Measurements from ENCODE around the gene EFHC2. TPM values are rescaled to one million over a fixed set of nuclear protein-coding genes. Genes with fewer than 3 reads are reported as not detected.

The EFHC2 gene
- total and polyA plus RNA-seq, 2 of the 8 experiments (the other 6 are each of a cell fraction or from before 2014, with no cell fraction given): 1.8 to 3.4 TPM

GRCh38 chrX:44299177-44299576 is 44.3 kb downstream of the EFHC2 start:
- H3K23me2 ChIP-seq (ENCODE audit: low read depth, low read length): no peaks in the 10 kb centered on the region
- no peak overlapping the region for H3K56ac ChIP-seq (replicated peaks; ENCODE audit: insufficient read length, low read depth, low read length)
- no peaks in the 10 kb centered on the region for H3K9me3 ChIP-seq (ENCODE audit: insufficient read depth in 2 of 2, low read depth in 1 of 2, low read length in 1 of 2)
- no peak overlapping the region for H2BK120ac ChIP-seq (replicated peaks; ENCODE audit: low read depth, low read length)
- H3K79me2 ChIP-seq (ENCODE audit: control insufficient read depth in 1 of 2, insufficient read depth in 2 of 2, low read length in 2 of 2): no peaks in the 10 kb centered on the region
- no peak overlapping the region for H2AFZ ChIP-seq (ENCODE audit: low read length)
- no peak overlapping the region for H3K4me2 ChIP-seq (ENCODE audit: insufficient read depth in 1 of 2, low read depth in 2 of 2, low read length in 2 of 2)
- no peaks in the 10 kb centered on the region for H4K20me1 ChIP-seq (replicated peaks in 1 of 2; ENCODE audit: control insufficient read depth in 1 of 2, insufficient read depth in 2 of 2, low read length in 2 of 2)
- no peak overlapping the region for H3K27ac ChIP-seq (ENCODE audit: low read depth, low read length)
- H3K4me1 ChIP-seq (replicated peaks in 1 of 4; ENCODE audit: control insufficient read depth in 3 of 4, insufficient read depth in 4 of 4, low read length in 3 of 4): no peaks in the 10 kb centered on the region
- no peak overlapping the region for H2BK20ac ChIP-seq (ENCODE audit: low read length)
- FAIRE-seq: no peak
- H4K8ac ChIP-seq (ENCODE audit: extremely low read depth, insufficient read depth, low read length): no peak overlapping the region
- no peak overlapping the region for H3K4me3 ChIP-seq (ENCODE audit: extremely low read depth in 1 of 4, insufficient read depth in 2 of 4, low read depth in 3 of 4, low read length in 4 of 4)
- no peak overlapping the region for H3K14ac ChIP-seq (ENCODE audit: insufficient read length)
- H3K23ac ChIP-seq (ENCODE audit: insufficient read length): no peak overlapping the region
- TF ChIP-seq ASH2L (IDR thresholded peaks at IDR 0.05; ENCODE audit: low read length): no peak
- TF ChIP-seq, protein P1, sequence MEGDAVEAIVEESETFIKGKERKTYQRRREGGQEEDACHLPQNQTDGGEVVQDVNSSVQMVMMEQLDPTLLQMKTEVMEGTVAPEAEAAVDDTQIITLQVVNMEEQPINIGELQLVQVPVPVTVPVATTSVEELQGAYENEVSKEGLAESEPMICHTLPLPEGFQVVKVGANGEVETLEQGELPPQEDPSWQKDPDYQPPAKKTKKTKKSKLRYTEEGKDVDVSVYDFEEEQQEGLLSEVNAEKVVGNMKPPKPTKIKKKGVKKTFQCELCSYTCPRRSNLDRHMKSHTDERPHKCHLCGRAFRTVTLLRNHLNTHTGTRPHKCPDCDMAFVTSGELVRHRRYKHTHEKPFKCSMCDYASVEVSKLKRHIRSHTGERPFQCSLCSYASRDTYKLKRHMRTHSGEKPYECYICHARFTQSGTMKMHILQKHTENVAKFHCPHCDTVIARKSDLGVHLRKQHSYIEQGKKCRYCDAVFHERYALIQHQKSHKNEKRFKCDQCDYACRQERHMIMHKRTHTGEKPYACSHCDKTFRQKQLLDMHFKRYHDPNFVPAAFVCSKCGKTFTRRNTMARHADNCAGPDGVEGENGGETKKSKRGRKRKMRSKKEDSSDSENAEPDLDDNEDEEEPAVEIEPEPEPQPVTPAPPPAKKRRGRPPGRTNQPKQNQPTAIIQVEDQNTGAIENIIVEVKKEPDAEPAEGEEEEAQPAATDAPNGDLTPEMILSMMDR (IDR thresholded peaks at IDR 0.05; ENCODE audit: control extremely low read depth in 1 of 3, insufficient read depth in 1 of 3, low read depth in 1 of 3, low read length in 3 of 3): no peak
- no peak for TF ChIP-seq CHD2 (IDR thresholded peaks at IDR 0.05; ENCODE audit: low read length)
- no peak for TF ChIP-seq BACH1 (IDR thresholded peaks at IDR 0.05; ENCODE audit: low read length)
- no peak overlapping the region for H3K18ac ChIP-seq (ENCODE audit: extremely low read depth, low read length)
- no peak overlapping the region for H4K5ac ChIP-seq (ENCODE audit: insufficient read length, low read depth, low read length)
- H3K36me3 ChIP-seq (ENCODE audit: control insufficient read depth in 2 of 4, insufficient read depth in 4 of 4, low read length in 3 of 4): no peaks in the 10 kb centered on the region
- H2BK5ac ChIP-seq (ENCODE audit: low read depth, low read length): no peak overlapping the region
- H2BK12ac ChIP-seq (ENCODE audit: low read depth, low read length): no peak overlapping the region
- 71% methylated on average over 4 of the region's 4 CpGs; no CpG with 5 or more reads in 1 of the 2 experiments for WGBS, 2 experiments (ENCODE audit: extremely low coverage in 1 of 2, insufficient coverage in 1 of 2, insufficient read length in 1 of 2, insufficient replicate concordance in 2 of 2, low coverage in 1 of 2, low lambda C conversion rate in 2 of 2, missing lambda C conversion rate in 1 of 2)
- H3K9ac ChIP-seq (replicated peaks in 1 of 4; ENCODE audit: extremely low read depth in 1 of 4, low read depth in 3 of 4, low read length in 3 of 4): no peak overlapping the region
- no peak overlapping the region for H4K91ac ChIP-seq (replicated peaks; ENCODE audit: insufficient read length, low read length)
- H3K27me3 ChIP-seq (replicated peaks in 1 of 4; ENCODE audit: control insufficient read depth in 3 of 4, extremely low read depth in 1 of 4, insufficient read depth in 3 of 4, low read length in 3 of 4): no peaks in the 10 kb centered on the region
- H3K79me1 ChIP-seq (ENCODE audit: low read depth, low read length): no peaks in the 10 kb centered on the region
- ChIA-PET POLR2A (ENCODE audit: partially characterized antibody) (no interaction called here), CTCF (ENCODE audit: partially characterized antibody) (no interaction called here)
- no peak overlapping the region for H2BK15ac ChIP-seq (ENCODE audit: low read length)
- H2AK5ac ChIP-seq (ENCODE audit: low read depth, low read length): no peak overlapping the region
- no peak for DNase-seq (ENCODE audit: low read depth in 1 of 2, low spot score in 2 of 2)
- no peak overlapping the region for H3K4ac ChIP-seq (replicated peaks; ENCODE audit: insufficient read length, low read depth, low read length)
